ENCODE data around the gene EVC2.

EVC2 gene

GRCh38 chr4:5527211-5527610 lies 181.1 kb downstream of the EVC2 start:
- no peak for TF ChIP-seq SPI1 (IDR thresholded peaks at IDR 0.05; ENCODE audit: borderline replicate concordance, low read depth)
- no peak for TF ChIP-seq CTCF (IDR thresholded peaks at IDR 0.05; ENCODE audit: insufficient read depth, low read length)
- TF ChIP-seq, protein P1, sequence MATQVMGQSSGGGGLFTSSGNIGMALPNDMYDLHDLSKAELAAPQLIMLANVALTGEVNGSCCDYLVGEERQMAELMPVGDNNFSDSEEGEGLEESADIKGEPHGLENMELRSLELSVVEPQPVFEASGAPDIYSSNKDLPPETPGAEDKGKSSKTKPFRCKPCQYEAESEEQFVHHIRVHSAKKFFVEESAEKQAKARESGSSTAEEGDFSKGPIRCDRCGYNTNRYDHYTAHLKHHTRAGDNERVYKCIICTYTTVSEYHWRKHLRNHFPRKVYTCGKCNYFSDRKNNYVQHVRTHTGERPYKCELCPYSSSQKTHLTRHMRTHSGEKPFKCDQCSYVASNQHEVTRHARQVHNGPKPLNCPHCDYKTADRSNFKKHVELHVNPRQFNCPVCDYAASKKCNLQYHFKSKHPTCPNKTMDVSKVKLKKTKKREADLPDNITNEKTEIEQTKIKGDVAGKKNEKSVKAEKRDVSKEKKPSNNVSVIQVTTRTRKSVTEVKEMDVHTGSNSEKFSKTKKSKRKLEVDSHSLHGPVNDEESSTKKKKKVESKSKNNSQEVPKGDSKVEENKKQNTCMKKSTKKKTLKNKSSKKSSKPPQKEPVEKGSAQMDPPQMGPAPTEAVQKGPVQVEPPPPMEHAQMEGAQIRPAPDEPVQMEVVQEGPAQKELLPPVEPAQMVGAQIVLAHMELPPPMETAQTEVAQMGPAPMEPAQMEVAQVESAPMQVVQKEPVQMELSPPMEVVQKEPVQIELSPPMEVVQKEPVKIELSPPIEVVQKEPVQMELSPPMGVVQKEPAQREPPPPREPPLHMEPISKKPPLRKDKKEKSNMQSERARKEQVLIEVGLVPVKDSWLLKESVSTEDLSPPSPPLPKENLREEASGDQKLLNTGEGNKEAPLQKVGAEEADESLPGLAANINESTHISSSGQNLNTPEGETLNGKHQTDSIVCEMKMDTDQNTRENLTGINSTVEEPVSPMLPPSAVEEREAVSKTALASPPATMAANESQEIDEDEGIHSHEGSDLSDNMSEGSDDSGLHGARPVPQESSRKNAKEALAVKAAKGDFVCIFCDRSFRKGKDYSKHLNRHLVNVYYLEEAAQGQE (IDR thresholded peaks at IDR 0.05; ENCODE audit: insufficient replicate concordance, low read depth), result no peak
- no peak for TF ChIP-seq GABPA (IDR thresholded peaks at IDR 0.05; ENCODE audit: low read depth)
- no peak for TF ChIP-seq POLR2AphosphoS5 (IDR thresholded peaks at IDR 0.05; ENCODE audit: low read depth)
- Histone ChIP-seq H3K27ac (replicated peaks) (no peak overlapping the region), H3K4me3 (replicated peaks; ENCODE audit: insufficient read depth, low read length) (no peak overlapping the region)

GRCh38 chr4:5526080-5526846 lies 182.1 kb downstream of the EVC2 start:
- Histone ChIP-seq H3K27ac (replicated peaks) (no peak overlapping the region), H3K27me3 (ENCODE audit: insufficient read depth, poor library complexity, severe bottlenecking) (no peaks in the 10 kb centered on the region), H3K4me3 (replicated peaks; ENCODE audit: insufficient read depth, low read length) (no peak overlapping the region)
- no peak for DNase-seq (ENCODE audit: low read depth in 1 of 2, low spot score in 1 of 2)
- TF ChIP-seq GABPA (IDR thresholded peaks at IDR 0.05; ENCODE audit: low read depth) (no peak), CTCF (IDR thresholded peaks at IDR 0.05; ENCODE audit: insufficient read depth, low read length) (no peak), SPI1 (IDR thresholded peaks at IDR 0.05; ENCODE audit: borderline replicate concordance, low read depth) (no peak), POLR2AphosphoS5 (IDR thresholded peaks at IDR 0.05; ENCODE audit: low read depth) (no peak)
- TF ChIP-seq, protein P1 (IDR thresholded peaks at IDR 0.05; ENCODE audit: insufficient replicate concordance, low read depth), result no peak

More at GRCh38 chr4:5527211-5527610, 181.1 kb downstream of the EVC2 start:
- no peak for DNase-seq (ENCODE audit: low read depth in 1 of 2, low spot score in 1 of 2)
- no peaks in the 10 kb centered on the region for H3K27me3 ChIP-seq (ENCODE audit: insufficient read depth, poor library complexity, severe bottlenecking)

DNA sequence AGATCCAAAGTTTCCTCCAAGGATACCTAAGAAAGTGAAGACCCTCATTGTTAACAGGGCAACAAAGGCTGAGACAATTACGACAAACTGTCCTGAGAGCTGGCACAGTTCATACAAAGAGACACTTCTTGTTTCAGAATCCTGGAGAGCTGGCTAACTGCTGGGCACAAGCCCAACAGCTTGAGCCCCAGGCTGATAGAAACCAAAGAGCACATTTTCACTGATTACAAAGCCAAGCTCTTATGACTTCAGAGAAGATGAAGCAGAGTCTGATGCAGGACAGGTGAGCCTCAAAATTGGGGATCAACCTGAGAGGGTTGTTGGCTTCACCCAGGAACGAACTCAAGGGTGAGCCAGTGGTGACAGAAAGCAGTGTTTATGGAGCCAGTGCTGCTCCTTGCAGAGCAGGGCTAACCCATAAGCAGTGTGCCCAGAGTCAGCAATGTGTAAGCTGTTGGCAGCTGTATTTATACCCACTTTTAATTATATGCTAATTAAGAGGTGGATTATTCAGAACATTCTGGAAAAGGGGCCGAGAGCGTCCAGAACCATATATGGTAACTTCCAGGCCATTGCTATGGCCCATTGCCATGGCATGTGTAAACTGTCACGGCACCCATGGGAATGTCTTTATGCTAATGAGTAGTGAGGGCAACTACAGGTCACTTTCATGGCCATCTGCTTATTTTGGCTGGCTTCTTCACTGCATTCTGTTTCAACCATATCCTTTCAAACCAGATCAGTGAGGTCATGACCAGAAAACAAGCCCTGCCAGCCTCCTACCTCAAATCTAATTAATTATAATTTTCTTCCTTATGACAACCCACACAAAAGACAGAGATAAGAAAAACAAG lies 183.7 kb downstream of the EVC2 start:
- no peak for TF ChIP-seq CTCF (IDR thresholded peaks at IDR 0.05; ENCODE audit: insufficient read depth, low read length)
- TF ChIP-seq, protein P1 (IDR thresholded peaks at IDR 0.05; ENCODE audit: insufficient replicate concordance, low read depth), result no peak
- TF ChIP-seq SPI1 (IDR thresholded peaks at IDR 0.05; ENCODE audit: borderline replicate concordance, low read depth), result no peak
- no peak for TF ChIP-seq POLR2AphosphoS5 (IDR thresholded peaks at IDR 0.05; ENCODE audit: low read depth)
- no peak for TF ChIP-seq GABPA (IDR thresholded peaks at IDR 0.05; ENCODE audit: low read depth)
- Histone ChIP-seq H3K27ac (replicated peaks) (no peak overlapping the region), H3K4me3 (replicated peaks; ENCODE audit: insufficient read depth, low read length) (no peak overlapping the region), H3K27me3 (ENCODE audit: insufficient read depth, poor library complexity, severe bottlenecking) (no peaks in the 10 kb centered on the region)
- no peak for DNase-seq (ENCODE audit: low read depth in 1 of 2, low spot score in 1 of 2)

Measured in HL-60 (cell line).